Measurements from ENCODE around the gene PALM. TPM values are rescaled to one million over a fixed set of nuclear protein-coding genes. Genes with fewer than 3 reads are reported as not detected.

Gene PALM
- total and polyA plus RNA-seq, 10 of the 15 experiments (the other 5 are each of a cell fraction or from before 2014, with no cell fraction given) = 0.09 to 0.95 (median 0.23) TPM; not detected in 2

DNA sequence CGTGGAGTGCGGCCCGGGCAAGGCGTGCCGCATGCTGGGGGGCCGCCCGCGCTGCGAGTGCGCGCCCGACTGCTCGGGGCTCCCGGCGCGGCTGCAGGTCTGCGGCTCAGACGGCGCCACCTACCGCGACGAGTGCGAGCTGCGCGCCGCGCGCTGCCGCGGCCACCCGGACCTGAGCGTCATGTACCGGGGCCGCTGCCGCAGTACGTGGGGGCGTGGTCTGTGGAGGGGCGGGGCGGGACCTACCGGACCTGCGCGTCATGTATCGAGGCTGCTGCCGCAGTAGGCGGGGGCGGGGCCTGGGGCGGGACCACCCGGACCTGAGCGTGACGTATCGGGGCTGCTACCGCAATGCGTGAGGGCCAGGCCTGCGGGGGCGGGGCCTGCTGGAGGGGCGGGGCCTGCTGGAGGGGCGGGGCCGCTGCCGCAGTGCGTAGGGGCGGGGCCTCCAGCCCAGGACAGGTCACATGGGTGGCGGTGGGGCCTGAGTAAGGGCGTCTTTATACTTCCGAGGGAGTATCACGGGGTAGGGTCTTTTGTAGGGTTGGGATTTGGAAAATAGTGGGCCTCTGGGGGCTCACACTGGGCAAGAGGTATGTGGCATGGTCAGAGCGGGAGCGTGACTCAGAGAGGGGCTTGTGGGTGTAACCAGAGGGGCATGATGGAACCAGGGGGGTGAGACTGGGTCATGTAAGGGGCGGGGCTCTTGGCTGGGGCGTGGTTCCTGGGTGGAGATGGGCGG lies 28.3 kb upstream of the PALM start (continued):
- TF ChIP-seq YBX1 (IDR thresholded peaks at IDR 0.05) (no peak), CHD1 (IDR thresholded peaks at IDR 0.05; ENCODE audit: low read depth, low read length) (0 out of 2 replicates have a peak, but pooled peaks have one; percentile 24), EP300 (IDR thresholded peaks at IDR 0.05; ENCODE audit: borderline replicate concordance in 1 of 2, control insufficient read depth in 1 of 2, low read depth in 2 of 2, low read length in 2 of 2) (no peak), SPI1 (IDR thresholded peaks at IDR 0.05; ENCODE audit: borderline replicate concordance, insufficient read depth, low read depth, low read length) (no peak), ZNF384 (IDR thresholded peaks at IDR 0.05; ENCODE audit: borderline replicate concordance, low read depth, low read length) (no peak), POLR2AphosphoS2 (IDR thresholded peaks at IDR 0.05; ENCODE audit: low read depth, low read length) (no peak), BRCA1 (IDR thresholded peaks at IDR 0.05; ENCODE audit: low read depth, low read length) (no peak), KDM1A (IDR thresholded peaks at IDR 0.05; ENCODE audit: borderline replicate concordance) (no peak), SUPT20H (IDR thresholded peaks at IDR 0.05; ENCODE audit: borderline replicate concordance, control insufficient read depth, low read depth, low read length) (no peak), BHLHE40 (IDR thresholded peaks at IDR 0.05; ENCODE audit: borderline replicate concordance in 1 of 2, low read depth in 2 of 2, low read length in 1 of 2) (peak; percentile 63 to 84; a peak in 3 of 4 replicates), MTA2 (IDR thresholded peaks at IDR 0.05; ENCODE audit: low read depth) (no peak), BMI1 (IDR thresholded peaks at IDR 0.05; ENCODE audit: borderline replicate concordance) (no peak), HDGF (IDR thresholded peaks at IDR 0.05) (peak; percentile 98), MYC (IDR thresholded peaks at IDR 0.05; ENCODE audit: insufficient read depth, insufficient read length, insufficient replicate concordance, low read length, severe bottlenecking) (no peak), CHD4 (IDR thresholded peaks at IDR 0.05) (no peak)
- TF ChIP-seq, protein P1, sequence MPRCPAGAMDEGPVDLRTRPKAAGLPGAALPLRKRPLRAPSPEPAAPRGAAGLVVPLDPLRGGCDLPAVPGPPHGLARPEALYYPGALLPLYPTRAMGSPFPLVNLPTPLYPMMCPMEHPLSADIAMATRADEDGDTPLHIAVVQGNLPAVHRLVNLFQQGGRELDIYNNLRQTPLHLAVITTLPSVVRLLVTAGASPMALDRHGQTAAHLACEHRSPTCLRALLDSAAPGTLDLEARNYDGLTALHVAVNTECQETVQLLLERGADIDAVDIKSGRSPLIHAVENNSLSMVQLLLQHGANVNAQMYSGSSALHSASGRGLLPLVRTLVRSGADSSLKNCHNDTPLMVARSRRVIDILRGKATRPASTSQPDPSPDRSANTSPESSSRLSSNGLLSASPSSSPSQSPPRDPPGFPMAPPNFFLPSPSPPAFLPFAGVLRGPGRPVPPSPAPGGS (IDR thresholded peaks at IDR 0.05; ENCODE audit: borderline replicate concordance, insufficient read depth, low read depth, low read length, poor library complexity, severe bottlenecking) = peak; percentile 25
- TF ChIP-seq, protein P2, sequence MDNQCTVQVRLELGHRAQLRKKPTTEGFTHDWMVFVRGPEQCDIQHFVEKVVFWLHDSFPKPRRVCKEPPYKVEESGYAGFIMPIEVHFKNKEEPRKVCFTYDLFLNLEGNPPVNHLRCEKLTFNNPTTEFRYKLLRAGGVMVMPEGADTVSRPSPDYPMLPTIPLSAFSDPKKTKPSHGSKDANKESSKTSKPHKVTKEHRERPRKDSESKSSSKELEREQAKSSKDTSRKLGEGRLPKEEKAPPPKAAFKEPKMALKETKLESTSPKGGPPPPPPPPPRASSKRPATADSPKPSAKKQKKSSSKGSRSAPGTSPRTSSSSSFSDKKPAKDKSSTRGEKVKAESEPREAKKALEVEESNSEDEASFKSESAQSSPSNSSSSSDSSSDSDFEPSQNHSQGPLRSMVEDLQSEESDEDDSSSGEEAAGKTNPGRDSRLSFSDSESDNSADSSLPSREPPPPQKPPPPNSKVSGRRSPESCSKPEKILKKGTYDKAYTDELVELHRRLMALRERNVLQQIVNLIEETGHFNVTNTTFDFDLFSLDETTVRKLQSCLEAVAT (IDR thresholded peaks at IDR 0.05) = peak; percentile 61; the same call in 1 of the 2 replicates
- TF ChIP-seq, protein P3, sequence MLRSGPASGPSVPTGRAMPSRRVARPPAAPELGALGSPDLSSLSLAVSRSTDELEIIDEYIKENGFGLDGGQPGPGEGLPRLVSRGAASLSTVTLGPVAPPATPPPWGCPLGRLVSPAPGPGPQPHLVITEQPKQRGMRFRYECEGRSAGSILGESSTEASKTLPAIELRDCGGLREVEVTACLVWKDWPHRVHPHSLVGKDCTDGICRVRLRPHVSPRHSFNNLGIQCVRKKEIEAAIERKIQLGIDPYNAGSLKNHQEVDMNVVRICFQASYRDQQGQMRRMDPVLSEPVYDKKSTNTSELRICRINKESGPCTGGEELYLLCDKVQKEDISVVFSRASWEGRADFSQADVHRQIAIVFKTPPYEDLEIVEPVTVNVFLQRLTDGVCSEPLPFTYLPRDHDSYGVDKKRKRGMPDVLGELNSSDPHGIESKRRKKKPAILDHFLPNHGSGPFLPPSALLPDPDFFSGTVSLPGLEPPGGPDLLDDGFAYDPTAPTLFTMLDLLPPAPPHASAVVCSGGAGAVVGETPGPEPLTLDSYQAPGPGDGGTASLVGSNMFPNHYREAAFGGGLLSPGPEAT (IDR thresholded peaks at IDR 0.05; ENCODE audit: low read depth) = no peak; the same call in 1 of the 2 replicates
- TF ChIP-seq, protein P4, sequence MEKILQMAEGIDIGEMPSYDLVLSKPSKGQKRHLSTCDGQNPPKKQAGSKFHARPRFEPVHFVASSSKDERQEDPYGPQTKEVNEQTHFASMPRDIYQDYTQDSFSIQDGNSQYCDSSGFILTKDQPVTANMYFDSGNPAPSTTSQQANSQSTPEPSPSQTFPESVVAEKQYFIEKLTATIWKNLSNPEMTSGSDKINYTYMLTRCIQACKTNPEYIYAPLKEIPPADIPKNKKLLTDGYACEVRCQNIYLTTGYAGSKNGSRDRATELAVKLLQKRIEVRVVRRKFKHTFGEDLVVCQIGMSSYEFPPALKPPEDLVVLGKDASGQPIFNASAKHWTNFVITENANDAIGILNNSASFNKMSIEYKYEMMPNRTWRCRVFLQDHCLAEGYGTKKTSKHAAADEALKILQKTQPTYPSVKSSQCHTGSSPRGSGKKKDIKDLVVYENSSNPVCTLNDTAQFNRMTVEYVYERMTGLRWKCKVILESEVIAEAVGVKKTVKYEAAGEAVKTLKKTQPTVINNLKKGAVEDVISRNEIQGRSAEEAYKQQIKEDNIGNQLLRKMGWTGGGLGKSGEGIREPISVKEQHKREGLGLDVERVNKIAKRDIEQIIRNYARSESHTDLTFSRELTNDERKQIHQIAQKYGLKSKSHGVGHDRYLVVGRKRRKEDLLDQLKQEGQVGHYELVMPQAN (conservative IDR thresholded peaks at IDR 0.05) = no peak; the same call in 1 of the 2 replicates
- TF ChIP-seq, protein P5, sequence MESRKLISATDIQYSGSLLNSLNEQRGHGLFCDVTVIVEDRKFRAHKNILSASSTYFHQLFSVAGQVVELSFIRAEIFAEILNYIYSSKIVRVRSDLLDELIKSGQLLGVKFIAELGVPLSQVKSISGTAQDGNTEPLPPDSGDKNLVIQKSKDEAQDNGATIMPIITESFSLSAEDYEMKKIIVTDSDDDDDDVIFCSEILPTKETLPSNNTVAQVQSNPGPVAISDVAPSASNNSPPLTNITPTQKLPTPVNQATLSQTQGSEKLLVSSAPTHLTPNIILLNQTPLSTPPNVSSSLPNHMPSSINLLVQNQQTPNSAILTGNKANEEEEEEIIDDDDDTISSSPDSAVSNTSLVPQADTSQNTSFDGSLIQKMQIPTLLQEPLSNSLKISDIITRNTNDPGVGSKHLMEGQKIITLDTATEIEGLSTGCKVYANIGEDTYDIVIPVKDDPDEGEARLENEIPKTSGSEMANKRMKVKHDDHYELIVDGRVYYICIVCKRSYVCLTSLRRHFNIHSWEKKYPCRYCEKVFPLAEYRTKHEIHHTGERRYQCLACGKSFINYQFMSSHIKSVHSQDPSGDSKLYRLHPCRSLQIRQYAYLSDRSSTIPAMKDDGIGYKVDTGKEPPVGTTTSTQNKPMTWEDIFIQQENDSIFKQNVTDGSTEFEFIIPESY (IDR thresholded peaks at IDR 0.05) = no peak
